Measurements from ENCODE around the gene SNU13. TPM values are rescaled to one million over a fixed set of nuclear protein-coding genes. Genes with fewer than 3 reads are reported as not detected.

The SNU13 gene
- 67.4 and 87.7 TPM in 2 replicates for total RNA-seq

DNA sequence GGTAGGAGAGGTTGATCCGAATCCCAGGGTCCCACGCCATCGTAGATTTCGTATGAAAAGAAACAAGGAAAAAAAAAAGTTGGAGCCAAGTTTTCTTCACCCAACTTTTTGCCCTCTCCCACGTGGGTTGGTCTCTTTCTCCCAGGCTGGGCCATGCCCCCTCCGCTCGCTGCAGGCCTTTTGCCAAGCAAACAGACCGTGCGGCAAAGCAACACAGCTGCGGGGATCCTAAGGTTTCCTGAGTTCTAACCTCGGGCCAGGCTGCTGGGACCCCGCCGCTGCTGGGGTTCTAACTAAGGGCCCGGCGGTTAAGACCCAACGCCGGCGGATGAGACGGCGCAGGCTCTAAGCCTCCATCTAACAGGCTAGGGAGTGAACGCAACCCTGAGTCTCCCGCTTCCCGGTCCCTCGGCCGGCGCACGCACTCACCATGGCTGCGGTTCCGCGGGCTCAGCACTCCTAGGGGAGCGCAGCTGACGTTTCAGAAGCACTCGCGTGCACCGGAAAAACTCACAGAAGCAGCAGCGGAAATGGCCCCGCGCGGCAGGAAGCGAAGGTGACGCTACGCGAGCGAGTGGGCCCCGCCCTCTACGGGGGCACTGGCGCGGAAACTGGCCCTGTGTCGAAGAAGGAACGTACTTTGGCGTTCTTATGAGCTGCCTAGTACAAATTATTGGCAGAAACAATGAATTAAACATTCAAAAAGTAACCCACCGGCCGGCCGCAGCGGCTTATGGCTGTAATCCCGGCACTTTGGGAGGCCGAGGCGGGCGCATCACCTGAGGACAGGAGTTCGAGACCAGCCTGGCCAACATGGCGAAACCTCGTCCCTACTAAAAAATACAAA lies at the start of gene SNU13:
Gene SNU13, minus strand, starts transcription at position 503 of the 847 bp plus-strand sequence. Its CDS starts 71 bp downstream, at position 432.

GRCh38 chr22:41699264-41700107 lies 10.8 kb upstream of the SNU13 start, which contains the start of gene MEI1:
MEI1 (plus strand) TSS chr22:41699503; CDS start chr22:41699539, 36 bp downstream.

Small RNAs within 50 kb of the gene (small RNA-seq; reads per million reads assigned to genes)
- gene HMGN2P10 (not detected), gene RF00019 (not detected), gene RNU6-476P (0.28 reads per million), gene RNU6ATAC22P (not detected)

Other genes starting within 250 kb of the SNU13 start
- 31.6 and 36.0 TPM in 2 replicates for gene TOB2, start 242.1 kb downstream of the SNU13 start, total RNA-seq
- 54.1 and 63.7 TPM in 2 replicates for gene PHF5A, start 220.2 kb downstream of the SNU13 start, total RNA-seq
- 62.4 and 76.7 TPM in 2 replicates for gene ACO2, start 219.8 kb downstream of the SNU13 start, total RNA-seq
- gene POLR3H, start 144.4 kb downstream of the SNU13 start, total RNA-seq, result 17.3 and 19.4 TPM in 2 replicates
- gene CSDC2, start 127.9 kb downstream of the SNU13 start, total RNA-seq, result not detected in 2 replicates
- 3.9 and 5.6 TPM in 2 replicates for gene PMM1, start 99.0 kb downstream of the SNU13 start, total RNA-seq
- 43.0 and 53.8 TPM in 2 replicates for gene DESI1, start 67.8 kb downstream of the SNU13 start, total RNA-seq
- 406 and 442 TPM in 2 replicates for gene XRCC6, start 67.6 kb downstream of the SNU13 start, total RNA-seq
- gene MEI1, start 10.6 kb upstream of the SNU13 start, total RNA-seq, result 1.4 and 4.3 TPM in 2 replicates
- 7.6 and 7.7 TPM in 2 replicates for gene CCDC134, start 111.8 kb upstream of the SNU13 start, total RNA-seq
- 83.4 and 113 TPM in 2 replicates for gene SREBF2, start 144.2 kb upstream of the SNU13 start, total RNA-seq
- gene SHISA8, start 226.2 kb upstream of the SNU13 start, total RNA-seq, result not detected in 2 replicates
- gene TNFRSF13C, start 237.9 kb upstream of the SNU13 start, total RNA-seq, result 0.13 and 0.14 TPM in 2 replicates

Measured in thoracic aorta endothelial cell (primary cell).